OCI-LY7 (cell line): ENCODE data around the gene ABCC4. TPM values are rescaled to one million over a fixed set of nuclear protein-coding genes. Genes with fewer than 3 reads are reported as not detected.
"Not testable (repeated sequence)": the region's sequence is repeated elsewhere in the genome, so short reads cannot be mapped to it uniquely, and the experiment has no call there.

Source experiments
- BruUV-seq: library from RNA; stranded (reverse); fragments of 400-500 nt; replicated peaks from 2 replicates; lab custom pipeline; 2021; lab: Mats Ljungman, UMichigan
- CTCF ChIA-PET: fragments of 300-600 bp; sonication (Branson Sonifier 250); formaldehyde crosslinking; loops from one replicate; lab custom pipeline; 2022; ENCODE audit warnings: antibody characterized with exemption; ENCODE audit not compliant: unreplicated experiment; lab: Charles Lee
- POLR2A ChIA-PET: fragments of 300-600 bp; sonication (Branson Sonifier 250); formaldehyde crosslinking; loops from one replicate; lab custom pipeline; 2022; ENCODE audit warnings: antibody characterized with exemption; lab: Charles Lee
- DNase-seq: peaks from one replicate; pipeline ENCODE4 v3.0.0-alpha.2; 2015; ENCODE audit warnings: low spot score
- H2AFZ ChIP-seq: fragments of 200-600 bp; sonication (generic), shearing (Covaris generic); 2 replicates; pipeline ENCODE4 v1.6.1; 2014; ENCODE audit warnings: mild to moderate bottlenecking, antibody characterized with exemption, low read length, moderate library complexity
- H3K27ac ChIP-seq: fragments of 200-600 bp; sonication (generic); 2 replicates; pipeline ENCODE4 v1.5.1; 2014; ENCODE audit warnings: mixed run types, low read depth, mild to moderate bottlenecking, moderate library complexity, low read length, inconsistent platforms; ENCODE audit not compliant: poor library complexity, severe bottlenecking
- H3K36me3 ChIP-seq: fragments of 200-600 bp; sonication (generic); 2 replicates; pipeline ENCODE4 v1.6.1; 2014; ENCODE audit warnings: mild to moderate bottlenecking, antibody characterized with exemption, low read length, moderate library complexity, mixed read lengths; ENCODE audit not compliant: insufficient read depth
- H3K4me1 ChIP-seq: fragments of 200-600 bp; sonication (generic); 2 replicates; pipeline ENCODE4 v1.5.1; 2014; ENCODE audit warnings: mild to moderate bottlenecking, low read length; ENCODE audit not compliant: insufficient read depth, poor library complexity, severe bottlenecking
- H3K4me2 ChIP-seq: fragments of 200-600 bp; sonication (generic); 2 replicates; pipeline ENCODE4 v1.6.1; 2014; ENCODE audit warnings: mild to moderate bottlenecking, low read length
- H3K4me3 ChIP-seq: fragments of 200-600 bp; sonication (generic); 2 replicates; pipeline ENCODE4 v1.5.1; 2014; ENCODE audit warnings: mild to moderate bottlenecking, low read depth, low read length; ENCODE audit not compliant: poor library complexity, severe bottlenecking
- H3K79me2 ChIP-seq: fragments of 200-600 bp; sonication (generic); 2 replicates; pipeline ENCODE4 v1.6.1; 2016; ENCODE audit warnings: low read depth, mild to moderate bottlenecking, low read length, moderate library complexity, mixed read lengths; ENCODE audit not compliant: insufficient read depth
- H3K9me2 ChIP-seq: fragments of 200-600 bp; sonication (generic); 2 replicates; pipeline ENCODE4 v1.6.1; 2016; ENCODE audit warnings: mild to moderate bottlenecking, low read length, mixed read lengths; ENCODE audit not compliant: insufficient read depth
- H3K9me3 ChIP-seq: fragments of 200-600 bp; sonication (generic); 2 replicates; pipeline ENCODE4 v1.6.1; 2014; ENCODE audit warnings: mild to moderate bottlenecking, mixed run types, low read length, mixed read lengths
- H4K20me1 ChIP-seq: fragments of 200-600 bp; sonication (generic); 2 replicates; pipeline ENCODE4 v1.6.1; 2014; ENCODE audit warnings: mild to moderate bottlenecking, antibody characterized with exemption, low read length, moderate library complexity, mixed read lengths; ENCODE audit not compliant: insufficient read depth
- EZH2phosphoT487 ChIP-seq: fragments of 200-600 bp; sonication (generic); IDR thresholded peaks from 2 replicates; pipeline ENCODE4 v1.6.1; 2018; ENCODE audit warnings: low read depth, borderline replicate concordance, mild to moderate bottlenecking, mixed run types, antibody characterized with exemption, low read length, moderate library complexity, mixed read lengths
- intact Hi-C: fragments of 100-400 bp; cut with micrococcal nuclease; formaldehyde crosslinking; loops from one replicate; pipeline ENCODE4 v1.10.0; 2022; ENCODE audit not compliant: unreplicated experiment
- total RNA-seq, 2 experiments: library from RNA; depleted of rRNA in 1 of 2; stranded (reverse); fragments of >200 nt in 1 of 2; shearing (Covaris generic) in 1 of 2; gene quantifications; 2 replicates each; pipeline ENCODE4 v1.2.3, GENCODE V29; 2014 to 2022
- TF ChIP-seq, protein P1 (sequence below): fragments of 200-600 bp; sonication (generic); conservative IDR thresholded peaks from 2 replicates; pipeline ENCODE4 v1.5.1; 2014; ENCODE audit warnings: mild to moderate bottlenecking, antibody characterized with exemption, low read length, moderate library complexity, mixed read lengths

ABCC4 gene
- total RNA-seq, 2 experiments from 2014 or later = 7.3 to 7.8 TPM

DNA sequence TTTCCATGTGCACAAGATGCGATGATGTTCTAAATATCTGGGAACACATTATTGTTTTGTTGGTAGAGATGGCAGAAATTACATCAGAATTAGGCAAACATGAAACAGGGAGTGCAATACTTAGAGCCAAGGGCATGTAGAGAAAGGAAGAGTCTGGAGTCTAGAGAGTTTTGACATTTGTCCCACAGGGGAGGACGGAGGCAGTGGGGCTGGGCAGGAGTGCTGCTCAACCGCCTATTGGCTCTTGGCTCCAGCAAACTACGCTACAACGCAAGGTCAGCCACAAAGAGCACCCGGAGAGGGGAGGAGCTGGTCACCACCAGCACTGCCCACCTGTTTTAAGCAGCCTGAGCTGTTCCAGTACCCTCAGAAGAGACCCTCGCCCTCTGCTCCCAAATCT is 108.3 kb downstream of the ABCC4 start:
- Histone ChIP-seq H3K4me1 (peaks cover 6% of the 10 kb centered on the region), H3K36me3 (no peaks in the 10 kb centered on the region), H3K27ac (no peak overlapping the region), H3K9me2 (no peaks in the 10 kb centered on the region), H3K79me2 (no peaks in the 10 kb centered on the region), H3K4me2 (no peak overlapping the region), H4K20me1 (no peaks in the 10 kb centered on the region), H3K9me3 (no peaks in the 10 kb centered on the region), H3K4me3 (no peak overlapping the region), H2AFZ (no peak overlapping the region)
- no TSS peak for BruUV-seq
- no peak for TF ChIP-seq EZH2phosphoT487
- TF ChIP-seq, protein P1, sequence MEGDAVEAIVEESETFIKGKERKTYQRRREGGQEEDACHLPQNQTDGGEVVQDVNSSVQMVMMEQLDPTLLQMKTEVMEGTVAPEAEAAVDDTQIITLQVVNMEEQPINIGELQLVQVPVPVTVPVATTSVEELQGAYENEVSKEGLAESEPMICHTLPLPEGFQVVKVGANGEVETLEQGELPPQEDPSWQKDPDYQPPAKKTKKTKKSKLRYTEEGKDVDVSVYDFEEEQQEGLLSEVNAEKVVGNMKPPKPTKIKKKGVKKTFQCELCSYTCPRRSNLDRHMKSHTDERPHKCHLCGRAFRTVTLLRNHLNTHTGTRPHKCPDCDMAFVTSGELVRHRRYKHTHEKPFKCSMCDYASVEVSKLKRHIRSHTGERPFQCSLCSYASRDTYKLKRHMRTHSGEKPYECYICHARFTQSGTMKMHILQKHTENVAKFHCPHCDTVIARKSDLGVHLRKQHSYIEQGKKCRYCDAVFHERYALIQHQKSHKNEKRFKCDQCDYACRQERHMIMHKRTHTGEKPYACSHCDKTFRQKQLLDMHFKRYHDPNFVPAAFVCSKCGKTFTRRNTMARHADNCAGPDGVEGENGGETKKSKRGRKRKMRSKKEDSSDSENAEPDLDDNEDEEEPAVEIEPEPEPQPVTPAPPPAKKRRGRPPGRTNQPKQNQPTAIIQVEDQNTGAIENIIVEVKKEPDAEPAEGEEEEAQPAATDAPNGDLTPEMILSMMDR = no peak
- no peak for DNase-seq
- ChIA-PET CTCF (no interaction called here), POLR2A (no interaction called here)
- intact Hi-C loops = no loop called here

DNA sequence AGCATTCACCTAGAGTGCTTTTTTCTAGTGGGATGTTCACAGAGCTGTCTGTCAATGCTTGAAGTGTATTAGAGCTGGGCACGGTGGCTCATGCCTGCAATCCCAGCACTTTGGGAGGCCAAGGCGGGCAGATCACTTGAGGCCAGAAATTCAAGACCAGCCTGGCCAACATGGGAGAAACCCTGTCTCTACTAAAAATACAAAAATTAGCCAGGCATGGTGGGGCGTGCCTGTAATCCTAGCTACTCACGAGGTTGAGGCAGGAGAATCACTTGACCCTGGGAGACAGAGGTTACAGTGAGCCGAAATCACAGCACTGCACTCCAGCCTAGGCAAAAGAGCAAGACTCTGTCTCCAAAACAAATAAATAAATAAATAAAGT is 108.7 kb downstream of the ABCC4 start:
- DNase-seq, H3K27ac ChIP-seq, BruUV-seq, H4K20me1 ChIP-seq, H3K4me1 ChIP-seq, H3K79me2 ChIP-seq, H3K36me3 ChIP-seq, H3K9me3 ChIP-seq, H3K4me3 ChIP-seq, H3K4me2 ChIP-seq, H3K9me2 ChIP-seq, H2AFZ ChIP-seq, intact Hi-C loops: not testable (repeated sequence)
- CTCF ChIA-PET = interaction anchor here (0.7 kb wide), 1 partner anchor 212 kb away, joined by 3 read pairs; no protein-coding TSS in a partner anchor
- POLR2A ChIA-PET = interaction anchor here (0.5 kb wide), 1 partner anchor 10 kb away, joined by 4 read pairs; no protein-coding TSS in a partner anchor

DNA sequence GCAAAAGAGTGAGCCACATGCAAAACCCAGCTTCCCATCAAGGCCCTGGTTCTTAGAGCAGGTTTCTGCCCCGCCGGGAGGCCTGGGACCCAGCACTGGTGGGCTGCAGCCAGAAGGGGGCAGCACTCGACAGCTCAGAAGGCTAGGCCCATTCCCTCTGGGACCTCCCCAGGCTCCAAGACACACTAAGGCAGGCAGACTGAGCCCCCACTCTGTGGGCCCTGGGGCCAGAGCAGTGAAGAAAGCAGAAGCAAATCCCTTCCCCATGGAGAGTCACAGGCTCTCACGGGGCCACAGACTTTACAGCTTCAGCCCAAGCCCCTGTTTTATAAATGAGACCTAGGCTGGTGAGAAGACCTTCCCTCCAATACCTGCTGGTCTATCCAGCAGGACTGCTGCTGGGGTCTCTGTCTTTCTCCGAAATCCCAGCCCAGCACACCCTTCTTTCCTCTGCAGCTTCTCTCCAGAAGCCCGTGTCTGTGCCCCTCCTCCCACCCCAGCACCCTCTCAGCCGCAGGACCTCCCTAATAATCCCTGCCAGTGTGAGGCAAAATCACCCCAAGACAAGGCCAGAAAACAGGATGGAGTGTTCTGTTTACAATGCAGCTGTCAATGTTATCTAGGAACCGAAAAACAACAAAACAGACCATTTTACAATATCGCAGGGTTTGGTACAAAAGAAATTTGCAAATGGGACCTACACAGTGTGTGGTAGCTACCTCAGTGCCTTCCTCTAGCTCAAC is 109.3 kb downstream of the ABCC4 start:
- POLR2A ChIA-PET = interaction anchor here (0.5 kb wide), 2 partner anchors 11 to 133 kb away, joined by 4 read pairs; no protein-coding TSS in a partner anchor
- Histone ChIP-seq H3K79me2 (no peaks in the 10 kb centered on the region), H3K9me3 (no peaks in the 10 kb centered on the region), H3K36me3 (no peaks in the 10 kb centered on the region), H3K9me2 (no peaks in the 10 kb centered on the region), H3K4me1 (peaks cover 6% of the 10 kb centered on the region), H3K4me3 (no peak overlapping the region), H2AFZ (no peak overlapping the region), H4K20me1 (no peaks in the 10 kb centered on the region), H3K27ac (no peak overlapping the region), H3K4me2 (no peak overlapping the region)
- DNase-seq = peak; percentile 74
- no TSS peak for BruUV-seq
- intact Hi-C loops = loop anchor here (2.0 kb wide), 1 partner anchor 109 kb away; the partner anchor contains the start of gene ABCC4
- CTCF ChIA-PET = interaction anchor here (0.7 kb wide), 1 partner anchor 213 kb away, joined by 3 read pairs; no protein-coding TSS in a partner anchor
- TF ChIP-seq, protein P1 = peak; percentile 82
- no peak for TF ChIP-seq EZH2phosphoT487
